Sigmoid colon (tissue), 4 donors: ENCODE data around the gene TAX1BP1.

ENCODE experiments used
- EP300 ChIP-seq, 4 donors: sonication (generic); formaldehyde crosslinking; IDR thresholded peaks; one replicate each; pipeline ENCODE4 v1.6.1; 2017; ENCODE audit warnings: antibody characterized with exemption in 4 of 4
- POLR2A ChIP-seq, 2 donors: fragments of 450-650 bp; IDR thresholded peaks; one replicate each; pipeline ENCODE4 v1.6.1; 2016; ENCODE audit warnings: antibody characterized with exemption in 2 of 2, mild to moderate bottlenecking in 2 of 2, moderate library complexity in 2 of 2
- POLR2AphosphoS5 ChIP-seq, 4 donors: sonication (generic); formaldehyde crosslinking; IDR thresholded peaks; one replicate each; pipeline ENCODE4 v1.6.1; 2017; ENCODE audit warnings: antibody characterized with exemption in 4 of 4
- TF ChIP-seq, protein P1 (sequence below), 4 experiments: fragments of 450-650 bp in 3 of 4; fragments of 200-600 bp in 1 of 4; IDR thresholded peaks; one replicate each; pipeline ENCODE4 v1.5.1; 2016 to 2019; ENCODE audit warnings: antibody characterized with exemption in 4 of 4, mild to moderate bottlenecking in 3 of 4, moderate library complexity in 2 of 4

DNA sequence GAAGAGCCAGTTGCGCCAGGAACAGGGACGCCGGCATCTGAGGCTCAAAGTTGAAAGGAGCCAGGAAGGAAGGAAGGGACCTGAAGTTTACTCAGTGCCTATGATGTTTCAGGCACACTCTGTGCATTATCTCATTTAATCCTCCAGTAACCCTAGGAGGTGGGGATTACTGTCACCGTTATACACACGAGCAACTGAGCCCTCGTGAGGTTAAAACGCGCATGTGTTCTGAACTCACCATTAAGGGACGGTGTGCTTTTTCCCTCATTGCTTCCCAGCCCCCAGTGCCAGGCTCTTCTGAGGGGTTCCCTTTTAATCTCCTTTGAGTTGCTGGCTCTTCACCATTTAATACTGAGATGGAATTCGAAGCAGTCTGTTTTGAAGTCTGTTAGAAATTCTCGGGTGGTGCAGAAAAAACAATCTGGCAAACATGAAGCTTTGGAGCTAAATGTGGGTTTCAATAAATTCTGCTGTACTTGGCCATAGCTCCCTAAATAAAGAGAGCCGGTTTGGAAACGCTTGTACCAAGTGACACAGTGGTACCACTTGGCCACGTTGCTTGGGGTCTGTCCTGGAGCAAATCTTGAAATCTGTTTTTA is 102.2 kb downstream of the TAX1BP1 start:
- TF ChIP-seq POLR2AphosphoS5 (IDR thresholded peaks at IDR 0.05) (peak in 1 of 4 donors; percentile 14), POLR2A (IDR thresholded peaks at IDR 0.05) (no peak), EP300 (IDR thresholded peaks at IDR 0.05) (no peak)
- TF ChIP-seq, protein P1, sequence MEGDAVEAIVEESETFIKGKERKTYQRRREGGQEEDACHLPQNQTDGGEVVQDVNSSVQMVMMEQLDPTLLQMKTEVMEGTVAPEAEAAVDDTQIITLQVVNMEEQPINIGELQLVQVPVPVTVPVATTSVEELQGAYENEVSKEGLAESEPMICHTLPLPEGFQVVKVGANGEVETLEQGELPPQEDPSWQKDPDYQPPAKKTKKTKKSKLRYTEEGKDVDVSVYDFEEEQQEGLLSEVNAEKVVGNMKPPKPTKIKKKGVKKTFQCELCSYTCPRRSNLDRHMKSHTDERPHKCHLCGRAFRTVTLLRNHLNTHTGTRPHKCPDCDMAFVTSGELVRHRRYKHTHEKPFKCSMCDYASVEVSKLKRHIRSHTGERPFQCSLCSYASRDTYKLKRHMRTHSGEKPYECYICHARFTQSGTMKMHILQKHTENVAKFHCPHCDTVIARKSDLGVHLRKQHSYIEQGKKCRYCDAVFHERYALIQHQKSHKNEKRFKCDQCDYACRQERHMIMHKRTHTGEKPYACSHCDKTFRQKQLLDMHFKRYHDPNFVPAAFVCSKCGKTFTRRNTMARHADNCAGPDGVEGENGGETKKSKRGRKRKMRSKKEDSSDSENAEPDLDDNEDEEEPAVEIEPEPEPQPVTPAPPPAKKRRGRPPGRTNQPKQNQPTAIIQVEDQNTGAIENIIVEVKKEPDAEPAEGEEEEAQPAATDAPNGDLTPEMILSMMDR (IDR thresholded peaks at IDR 0.05) = no peak
